BJ (cell line): Measurements from ENCODE around the gene HSD17B4. TPM values are rescaled to one million over a fixed set of nuclear protein-coding genes. Genes with fewer than 3 reads are reported as not detected.
"Not testable (repeated sequence)": the region's sequence is repeated elsewhere in the genome, so short reads cannot be mapped to it uniquely, and the experiment has no call there.

ENCODE experiments used
- CTCF ChIA-PET: fragments of 350-600 bp; formaldehyde crosslinking; extraction: SDS; loops from one replicate; lab custom pipeline; 2021; ENCODE audit warnings: antibody characterized with exemption, inconsistent platforms; lab: Yijun Ruan, JAX
- POLR2A ChIA-PET: fragments of 300-600 bp; sonication (Branson Sonifier 250); formaldehyde crosslinking; extraction: SDS; loops from one replicate; lab custom pipeline; 2021; ENCODE audit warnings: antibody characterized with exemption; lab: Charles Lee
- DNase-seq: peaks from one replicate; pipeline ENCODE4 v3.0.0-alpha.2; 2011; ENCODE audit warnings: low read depth
- H3K27me3 ChIP-seq: 2 replicates; pipeline ENCODE4 v1.6.0; 2011; ENCODE audit warnings: low read length; ENCODE audit not compliant: control insufficient read depth, insufficient read depth
- H3K36me3 ChIP-seq: 2 replicates; pipeline ENCODE4 v1.5.1; 2011; ENCODE audit warnings: low read length; ENCODE audit not compliant: control insufficient read depth, insufficient read depth
- H3K4me3 ChIP-seq: 2 replicates; pipeline ENCODE4 v1.5.1; 2011; ENCODE audit warnings: low read depth, mild to moderate bottlenecking, control low read depth, low read length
- CTCF ChIP-seq: IDR thresholded peaks from 2 replicates; pipeline ENCODE4 v1.5.1; 2011; ENCODE audit warnings: low read depth, mild to moderate bottlenecking, control low read depth, inconsistent platforms, low read length, moderate library complexity; ENCODE audit not compliant: insufficient read depth
- polyA plus RNA-seq: library from polyadenylated mRNA; depleted of rRNA; stranded (reverse); fragments of >200 nt; gene quantifications from 2 replicates; pipeline ENCODE4 v1.2.3, GENCODE V29; 2011

HSD17B4 gene
- polyA plus RNA-seq, 1 experiment = 77.2 TPM

GRCh38 chr5:119483155-119483554 is 30.9 kb downstream of the HSD17B4 start:
- H3K4me3 ChIP-seq = no peak overlapping the region
- no peak for TF ChIP-seq CTCF
- ChIA-PET CTCF (interaction anchor here (2.2 kb wide), 1 partner anchor 13 kb away, joined by 10 read pairs; no protein-coding TSS in a partner anchor), POLR2A (interaction anchor here (0.7 kb wide), 1 partner anchor 316 kb away, joined by 3 read pairs; no protein-coding TSS in a partner anchor)
- DNase-seq = no peak
- H3K27me3 ChIP-seq = no peaks in the 10 kb centered on the region
- no peaks in the 10 kb centered on the region; the same call in 1 of the 2 replicates for H3K36me3 ChIP-seq

DNA sequence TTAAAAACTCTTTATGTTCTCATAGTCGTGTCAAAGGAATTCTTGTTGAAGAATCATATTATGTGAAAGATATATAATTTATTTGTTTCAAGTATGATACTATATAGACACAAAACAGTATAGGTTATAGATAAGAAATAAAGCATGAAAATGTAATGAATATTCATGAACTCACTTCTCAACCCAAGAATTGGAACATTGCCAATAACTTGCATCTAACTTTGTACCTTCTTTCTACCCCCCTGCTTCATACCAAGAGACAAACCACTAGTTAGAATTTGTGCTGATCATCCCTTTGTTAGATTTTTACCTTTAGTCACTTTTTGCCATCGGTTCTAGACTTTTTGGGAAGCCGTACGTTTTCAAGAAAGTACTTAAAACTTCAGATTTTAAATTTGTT is 32.6 kb downstream of the HSD17B4 start:
- TF ChIP-seq CTCF = no peak
- no peaks in the 10 kb centered on the region for H3K27me3 ChIP-seq
- ChIA-PET POLR2A (no interaction called here), CTCF (interaction anchor here (1.2 to 2.2 kb wide), 2 partner anchors 13 to 15 kb away, joined by 3 to 10 read pairs; no protein-coding TSS in a partner anchor)
- no peaks in the 10 kb centered on the region; the same call in 1 of the 2 replicates for H3K36me3 ChIP-seq
- DNase-seq = no peak
- no peak overlapping the region for H3K4me3 ChIP-seq

DNA sequence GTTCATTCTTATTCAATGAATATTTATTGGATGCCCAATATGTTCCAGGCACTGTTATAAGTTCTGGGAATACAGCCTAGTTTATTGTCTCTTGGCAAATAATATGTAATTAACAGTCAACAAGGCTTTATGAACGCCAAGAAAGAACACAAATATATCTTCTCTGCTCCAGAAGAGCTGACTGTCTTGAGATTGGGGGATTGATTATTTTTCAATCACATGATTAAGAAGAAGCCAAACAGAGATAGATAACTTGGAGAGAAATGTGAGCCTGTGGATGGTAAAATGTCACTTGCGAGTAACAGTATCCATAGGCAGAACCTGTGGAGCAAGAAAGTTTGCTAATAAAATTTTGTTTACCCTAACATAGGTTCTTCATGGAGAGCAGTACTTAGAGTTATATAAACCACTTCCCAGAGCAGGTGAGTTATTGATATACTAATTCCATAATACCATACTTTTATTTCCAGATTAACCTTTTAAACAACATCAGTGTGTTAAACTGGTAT is 49.4 kb downstream of the HSD17B4 start:
- Histone ChIP-seq H3K4me3 (no peak overlapping the region), H3K27me3 (no peaks in the 10 kb centered on the region), H3K36me3 (0 out of 2 replicates have a peak, but pooled peaks cover 1% of the 10 kb centered on the region)
- no peak for TF ChIP-seq CTCF
- POLR2A ChIA-PET = no interaction called here
- CTCF ChIA-PET = no interaction called here
- no peak for DNase-seq

GRCh38 chr5:119503939-119504338 is 51.6 kb downstream of the HSD17B4 start:
- DNase-seq, CTCF ChIA-PET, H3K4me3 ChIP-seq, H3K36me3 ChIP-seq, H3K27me3 ChIP-seq, POLR2A ChIA-PET: not testable (repeated sequence)

- DNase-seq = no peak
- CTCF ChIA-PET = no interaction called here
Measured at GRCh38 chr5:119512277-119512676, 60.0 kb downstream of the HSD17B4 start.

More at GRCh38 chr5:119512277-119512676, 60.0 kb downstream of the HSD17B4 start:
- H3K27me3 ChIP-seq = no peaks in the 10 kb centered on the region
- no peak for TF ChIP-seq CTCF
- POLR2A ChIA-PET = no interaction called here
- H3K36me3 ChIP-seq = peaks cover 4% of the 10 kb centered on the region
- H3K4me3 ChIP-seq = no peak overlapping the region
